Activated CD4-positive, alpha-beta T cell treated with anti-CD3 and anti-CD28 coated beads for 1 hour (primary cell): Measurements from ENCODE around the gene JAKMIP1.

ENCODE experiments used
- DNase-seq: peaks from one replicate; pipeline ENCODE4 v3.0.0-alpha.2; 2020

JAKMIP1 gene

GRCh38 chr4:6114601-6115000, 85.7 kb downstream of the JAKMIP1 start:
- no peak for DNase-seq

- DNase-seq, result no peak
Measured at GRCh38 chr4:6114181-6114580, 86.2 kb downstream of the JAKMIP1 start.

- no peak for DNase-seq
Measured at GRCh38 chr4:6113641-6114040, 86.7 kb downstream of the JAKMIP1 start.

GRCh38 chr4:6112606-6113290, 87.6 kb downstream of the JAKMIP1 start:
- no peak for DNase-seq

GRCh38 chr4:6111354-6111960, 88.9 kb downstream of the JAKMIP1 start:
- no peak for DNase-seq

- no peak for DNase-seq
Measured at GRCh38 chr4:6110681-6111353, 89.5 kb downstream of the JAKMIP1 start.

- no peak for DNase-seq
Measured at GRCh38 chr4:6109842-6110560, 90.3 kb downstream of the JAKMIP1 start.

- DNase-seq, result no peak
Measured at GRCh38 chr4:6107886-6108285, 92.5 kb downstream of the JAKMIP1 start.

GRCh38 chr4:6107114-6107791, 93.1 kb downstream of the JAKMIP1 start:
- DNase-seq, result no peak

GRCh38 chr4:6106156-6106555, 94.2 kb downstream of the JAKMIP1 start:
- DNase-seq, result no peak

GRCh38 chr4:6105311-6105911, 94.9 kb downstream of the JAKMIP1 start:
- DNase-seq, result no peak

GRCh38 chr4:6104541-6105130, 95.7 kb downstream of the JAKMIP1 start:
- DNase-seq, result no peak

GRCh38 chr4:6097581-6097980, 102.8 kb downstream of the JAKMIP1 start:
- no peak for DNase-seq

GRCh38 chr4:6095897-6096296, 104.5 kb downstream of the JAKMIP1 start:
- no peak for DNase-seq

GRCh38 chr4:6095023-6095752, 105.2 kb downstream of the JAKMIP1 start:
- DNase-seq, result no peak

- no peak for DNase-seq
Measured at GRCh38 chr4:6093671-6094070, 106.7 kb downstream of the JAKMIP1 start.

- no peak for DNase-seq
Measured at GRCh38 chr4:6092971-6093370, 107.4 kb downstream of the JAKMIP1 start.

GRCh38 chr4:6092131-6092530, 108.2 kb downstream of the JAKMIP1 start:
- DNase-seq, result no peak

- no peak for DNase-seq
Measured at GRCh38 chr4:6090931-6091330, 109.4 kb downstream of the JAKMIP1 start.

- DNase-seq, result no peak
Measured at GRCh38 chr4:6088950-6089349, 111.4 kb downstream of the JAKMIP1 start.

- no peak for DNase-seq
Measured at GRCh38 chr4:6087669-6088341, 112.5 kb downstream of the JAKMIP1 start.
